Dedifferentiated amniotic fluid mesenchymal stem cell (primary cell): ENCODE data around the gene TMEM167A.
A peak's percentile ranks its signal among the peaks of the same experiment; 100 is the strongest.

Experiments
- DNase-seq: peaks from one replicate; pipeline ENCODE4 v3.0.0-alpha.2; 2016; ENCODE audit errors: extremely low spot score

The TMEM167A gene

GRCh38 chr5:83035373-83036100 is 41.7 kb downstream of the TMEM167A start:
- no peak for DNase-seq

- DNase-seq: no peak
Observed at GRCh38 chr5:83034528-83035207, 42.5 kb downstream of the TMEM167A start.

- DNase-seq: no peak
Observed at GRCh38 chr5:83034036-83034435, 43.2 kb downstream of the TMEM167A start.

- DNase-seq: peak; percentile 49
Observed at GRCh38 chr5:83031381-83031780, 45.8 kb downstream of the TMEM167A start.

- DNase-seq: peak; percentile 38
Observed at GRCh38 chr5:83029912-83030311, 47.3 kb downstream of the TMEM167A start.

- no peak for DNase-seq
Observed at GRCh38 chr5:83026930-83027687, 50.1 kb downstream of the TMEM167A start.

GRCh38 chr5:83026516-83026915 is 50.7 kb downstream of the TMEM167A start:
- no peak for DNase-seq

- DNase-seq: no peak
Observed at GRCh38 chr5:83025690-83026478, 51.3 kb downstream of the TMEM167A start.

GRCh38 chr5:83022334-83022733 is 54.9 kb downstream of the TMEM167A start:
- DNase-seq: no peak

- no peak for DNase-seq
Observed at GRCh38 chr5:83015676-83016075, 61.5 kb downstream of the TMEM167A start.

- no peak for DNase-seq
Observed at GRCh38 chr5:83011985-83012384, 65.2 kb downstream of the TMEM167A start.

GRCh38 chr5:83009408-83009807 is 67.8 kb downstream of the TMEM167A start:
- no peak for DNase-seq

GRCh38 chr5:83007755-83008154 is 69.4 kb downstream of the TMEM167A start:
- no peak for DNase-seq

- no peak for DNase-seq
Observed at GRCh38 chr5:83006683-83007283, 70.4 kb downstream of the TMEM167A start.

- DNase-seq: no peak
Observed at GRCh38 chr5:83003791-83004190, 73.4 kb downstream of the TMEM167A start.
